NCI-H2196 treated with DMSO at 0.1 percent for 48 hours (cell line): Measurements from ENCODE around the gene ZNF300.
A peak's percentile ranks its signal among the peaks of the same experiment; 100 is the strongest.
"Not testable (repeated sequence)": the region's sequence is repeated elsewhere in the genome, so short reads cannot be mapped to it uniquely, and the experiment has no call there.

Source experiments
- DNase-seq: peaks from one replicate; lab custom pipeline; 2025; ENCODE audit not compliant: unreplicated experiment; lab: John Stamatoyannopoulos, UW

ZNF300 gene

GRCh38 chr5:150904479-150905311, at the start of gene ZNF300:
Gene ZNF300, minus strand, starts transcription at chr5:150904980. Its CDS starts 1,825 bp downstream, at chr5:150903155.
- peak; percentile 85 for DNase-seq

GRCh38 chr5:150948539-150948938, 43.8 kb upstream of the ZNF300 start:
- DNase-seq, result no peak

- DNase-seq, result no peak
Observed at GRCh38 chr5:150946351-150946905, 41.6 kb upstream of the ZNF300 start.

GRCh38 chr5:150945947-150946346, 41.2 kb upstream of the ZNF300 start:
- DNase-seq, result no peak

- DNase-seq, result no peak
Observed at GRCh38 chr5:150945486-150945885, 40.7 kb upstream of the ZNF300 start.

- no peak for DNase-seq
Observed at GRCh38 chr5:150931368-150931965, 26.7 kb upstream of the ZNF300 start.

- no peak for DNase-seq
Observed at GRCh38 chr5:150918613-150919012, 13.8 kb upstream of the ZNF300 start.

- no peak for DNase-seq
Observed at GRCh38 chr5:150912312-150912814, 7.6 kb upstream of the ZNF300 start.

- DNase-seq, result no peak
Observed at GRCh38 chr5:150905312-150905683, 518 bp upstream of the ZNF300 start.

- DNase-seq, result no peak
Observed at GRCh38 chr5:150901446-150901845, 3.3 kb downstream of the ZNF300 start.

GRCh38 chr5:150895431-150896428, 9.1 kb downstream of the ZNF300 start:
- DNase-seq, result no peak

- DNase-seq, result no peak
Observed at GRCh38 chr5:150879358-150879757, 25.4 kb downstream of the ZNF300 start.

GRCh38 chr5:150862070-150862469, 42.7 kb downstream of the ZNF300 start:
- no peak for DNase-seq

GRCh38 chr5:150860246-150860821, 44.4 kb downstream of the ZNF300 start:
- DNase-seq, result no peak

GRCh38 chr5:150856700-150857099, 48.1 kb downstream of the ZNF300 start:
- DNase-seq, result not testable (repeated sequence)

GRCh38 chr5:150853561-150853960, 51.2 kb downstream of the ZNF300 start:
- DNase-seq, result no peak

- no peak for DNase-seq
Observed at GRCh38 chr5:150851039-150851438, 53.7 kb downstream of the ZNF300 start.

GRCh38 chr5:150848271-150848670, 56.5 kb downstream of the ZNF300 start:
- no peak for DNase-seq

GRCh38 chr5:150847334-150847695, 57.5 kb downstream of the ZNF300 start:
- no peak for DNase-seq

GRCh38 chr5:150846654-150847333, 58.0 kb downstream of the ZNF300 start:
- peak; percentile 84 for DNase-seq
